Osteoblast (primary cell): ENCODE data around the gene FBXO33. TPM values are rescaled to one million over a fixed set of nuclear protein-coding genes. Genes with fewer than 3 reads are reported as not detected.

Source experiments
- DNase-seq: peaks from one replicate; pipeline ENCODE4 v3.0.0; 2011; ENCODE audit warnings: low spot score, mixed read lengths; ENCODE audit not compliant: insufficient read length; ENCODE audit errors: missing footprints
- H2AFZ ChIP-seq: 2 replicates; pipeline ENCODE4 v1.6.0; 2011; ENCODE audit warnings: mild to moderate bottlenecking, low read length
- H3K27ac ChIP-seq: 2 replicates; pipeline ENCODE4 v1.5.1; 2011; ENCODE audit warnings: mild to moderate bottlenecking, low read depth, low read length, moderate library complexity
- H3K27me3 ChIP-seq: 2 replicates; pipeline ENCODE4 v1.6.0; 2012; ENCODE audit warnings: mild to moderate bottlenecking, control low read depth, inconsistent platforms, low read length, moderate library complexity; ENCODE audit not compliant: insufficient read depth
- H3K36me3 ChIP-seq: 2 replicates; pipeline ENCODE4 v1.5.1; 2011; ENCODE audit warnings: mild to moderate bottlenecking, low read length, control low read depth, moderate library complexity; ENCODE audit not compliant: insufficient read depth
- H3K4me1 ChIP-seq: 2 replicates; pipeline ENCODE4 v1.5.1; 2011; ENCODE audit warnings: mild to moderate bottlenecking, low read length, control low read depth, moderate library complexity; ENCODE audit not compliant: insufficient read depth
- H3K4me2 ChIP-seq: 2 replicates; pipeline ENCODE4 v1.6.0; 2011; ENCODE audit warnings: mild to moderate bottlenecking, low read length; ENCODE audit not compliant: insufficient read depth
- H3K4me3 ChIP-seq: fragments of 200-600 bp; sonication (generic); 3 replicates; pipeline ENCODE4 v1.5.1; 2012; ENCODE audit warnings: mild to moderate bottlenecking, low read length, inconsistent platforms; ENCODE audit not compliant: insufficient read depth
- H3K79me2 ChIP-seq: 2 replicates; pipeline ENCODE4 v1.6.0; 2012; ENCODE audit warnings: mild to moderate bottlenecking, low read length, control low read depth, inconsistent platforms; ENCODE audit not compliant: insufficient read depth
- H3K9me3 ChIP-seq: 2 replicates; pipeline ENCODE4 v1.5.1; 2011; ENCODE audit warnings: low read depth, low read length, control low read depth
- H4K20me1 ChIP-seq: 2 replicates; pipeline ENCODE4 v1.6.0; 2012; ENCODE audit warnings: mild to moderate bottlenecking, low read length, control low read depth; ENCODE audit not compliant: insufficient read depth
- CTCF ChIP-seq: IDR thresholded peaks from 2 replicates; pipeline ENCODE4 v1.5.1; 2011; ENCODE audit warnings: mild to moderate bottlenecking, low read depth, low read length, moderate library complexity; ENCODE audit errors: extremely low read depth
- total RNA-seq: library from RNA; depleted of rRNA; stranded (reverse); fragments of >200 nt; gene quantifications from 2 replicates; pipeline ENCODE4 v1.2.3, GENCODE V29; 2012

FBXO33 gene
- total RNA-seq, 1 donor: 15.6 TPM

GRCh38 chr14:39350866-39351265 lies 81.4 kb downstream of the FBXO33 start:
- no peaks in the 10 kb centered on the region for H3K4me1 ChIP-seq
- no peaks in the 10 kb centered on the region for H3K79me2 ChIP-seq
- TF ChIP-seq CTCF: no peak
- no peak overlapping the region for H3K4me3 ChIP-seq
- no peak overlapping the region for H3K4me2 ChIP-seq
- H2AFZ ChIP-seq: no peak overlapping the region
- no peaks in the 10 kb centered on the region for H3K9me3 ChIP-seq
- no peak for DNase-seq
- H3K36me3 ChIP-seq: no peaks in the 10 kb centered on the region
- H3K27me3 ChIP-seq: no peaks in the 10 kb centered on the region
- no peaks in the 10 kb centered on the region for H4K20me1 ChIP-seq
- no peak overlapping the region for H3K27ac ChIP-seq

Other genes starting within 250 kb of the FBXO33 start
- gene MIA2, start 198.5 kb downstream of the FBXO33 start, total RNA-seq: 25.0 and 25.3 TPM in 2 replicates